ENCODE results near the gene ITGB5.

ITGB5 gene

DNA sequence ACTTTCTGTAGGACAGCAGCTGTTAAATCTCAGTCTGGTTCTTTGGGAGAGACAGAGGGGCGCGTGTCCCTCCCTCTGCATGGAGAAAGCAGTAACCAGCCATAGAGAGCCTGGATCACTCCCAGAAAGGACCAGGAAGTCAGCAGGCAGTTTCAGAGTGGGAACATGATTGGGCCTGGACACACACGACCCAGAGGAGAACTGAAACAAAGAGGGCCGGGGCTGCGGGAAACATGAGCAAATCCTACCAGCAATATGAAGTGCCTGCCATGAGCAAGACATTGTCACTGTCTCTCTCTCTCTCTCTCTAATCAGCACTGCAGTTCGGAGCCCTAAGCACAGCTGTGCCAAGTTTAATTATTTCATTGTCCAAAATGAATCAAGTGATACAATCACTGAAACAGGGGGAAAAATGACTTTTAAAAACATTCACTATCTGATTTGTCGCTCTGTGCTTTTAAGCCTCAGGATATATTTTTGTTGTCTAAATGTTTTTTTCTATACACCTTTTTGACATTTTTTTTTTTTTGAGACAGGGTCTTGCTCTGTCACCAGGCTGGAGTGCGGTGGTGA lies 29.8 kb upstream of the ITGB5 start:
- Histone ChIP-seq H3F3A (ENCODE audit: insufficient read depth, low read length) (no peaks in the 10 kb centered on the region), H3K9ac (ENCODE audit: low read length) (no peak overlapping the region), H3K27ac (ENCODE audit: low read depth, low read length, poor library complexity, severe bottlenecking) (no peak overlapping the region), H3K9me2 (ENCODE audit: low read depth, low read length) (no peaks in the 10 kb centered on the region), H3K9me3 (ENCODE audit: low read length) (no peaks in the 10 kb centered on the region), H3K4me1 (ENCODE audit: insufficient read depth, low read length, severe bottlenecking) (no peaks in the 10 kb centered on the region), H4K20me1 (ENCODE audit: insufficient read depth, low read length) (no peaks in the 10 kb centered on the region), H3K4me3 (ENCODE audit: low read depth, low read length, poor library complexity, severe bottlenecking) (no peak overlapping the region), H3K4me2 (ENCODE audit: low read length) (no peak overlapping the region), H3K36me3 (ENCODE audit: insufficient read depth, low read length) (no peaks in the 10 kb centered on the region), H2AFZ (ENCODE audit: low read length) (no peak overlapping the region), H3K79me2 (ENCODE audit: insufficient read depth, low read length) (no peaks in the 10 kb centered on the region), H3K27me3 (ENCODE audit: insufficient read depth, low read length) (no peaks in the 10 kb centered on the region; the same call in 1 of the 2 replicates)
- TF ChIP-seq EZH2 (IDR thresholded peaks at IDR 0.05; ENCODE audit: borderline replicate concordance, low read length): no peak
- no peak for TF ChIP-seq CTCF (IDR thresholded peaks at IDR 0.05; ENCODE audit: low read length)

DNA sequence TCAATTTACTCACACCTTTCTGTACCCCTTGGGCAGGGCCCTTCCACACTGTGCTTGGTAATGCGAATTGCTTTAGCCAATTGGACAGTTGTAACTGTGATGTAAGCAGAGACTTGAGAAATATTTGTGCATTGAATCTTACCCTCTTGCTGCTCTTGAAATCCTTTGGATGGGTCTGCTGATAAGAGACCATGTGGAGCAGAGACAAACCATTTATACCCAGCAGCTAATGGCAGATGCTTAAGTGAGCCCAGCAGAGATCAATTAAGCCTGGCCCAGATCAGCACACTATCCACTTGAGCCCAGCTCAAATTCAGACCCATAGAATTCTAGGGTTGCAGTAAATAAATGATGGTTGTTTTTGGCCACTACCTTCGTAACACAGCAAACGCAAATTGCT lies 28.1 kb upstream of the ITGB5 start:
- Histone ChIP-seq H3K27me3 (ENCODE audit: insufficient read depth, low read length) (no peaks in the 10 kb centered on the region; the same call in 1 of the 2 replicates), H3K36me3 (ENCODE audit: insufficient read depth, low read length) (no peaks in the 10 kb centered on the region), H3K4me1 (ENCODE audit: insufficient read depth, low read length, severe bottlenecking) (no peaks in the 10 kb centered on the region), H2AFZ (ENCODE audit: low read length) (no peak overlapping the region), H3F3A (ENCODE audit: insufficient read depth, low read length) (no peaks in the 10 kb centered on the region), H3K27ac (ENCODE audit: low read depth, low read length, poor library complexity, severe bottlenecking) (no peak overlapping the region), H3K79me2 (ENCODE audit: insufficient read depth, low read length) (no peaks in the 10 kb centered on the region), H3K9ac (ENCODE audit: low read length) (no peak overlapping the region), H3K4me3 (ENCODE audit: low read depth, low read length, poor library complexity, severe bottlenecking) (no peak overlapping the region), H4K20me1 (ENCODE audit: insufficient read depth, low read length) (no peaks in the 10 kb centered on the region), H3K9me3 (ENCODE audit: low read length) (no peaks in the 10 kb centered on the region), H3K9me2 (ENCODE audit: low read depth, low read length) (no peaks in the 10 kb centered on the region), H3K4me2 (ENCODE audit: low read length) (no peak overlapping the region)
- TF ChIP-seq EZH2 (IDR thresholded peaks at IDR 0.05; ENCODE audit: borderline replicate concordance, low read length): no peak
- TF ChIP-seq CTCF (IDR thresholded peaks at IDR 0.05; ENCODE audit: low read length): no peak

- H3K4me2 ChIP-seq (ENCODE audit: low read length): no peak overlapping the region
- no peaks in the 10 kb centered on the region for H3K79me2 ChIP-seq (ENCODE audit: insufficient read depth, low read length)
- no peak overlapping the region for H3K4me3 ChIP-seq (ENCODE audit: low read depth, low read length, poor library complexity, severe bottlenecking)
- TF ChIP-seq EZH2 (IDR thresholded peaks at IDR 0.05; ENCODE audit: borderline replicate concordance, low read length): no peak
- TF ChIP-seq CTCF (IDR thresholded peaks at IDR 0.05; ENCODE audit: low read length): no peak
- H3K9me2 ChIP-seq (ENCODE audit: low read depth, low read length): no peaks in the 10 kb centered on the region
- H3K27ac ChIP-seq (ENCODE audit: low read depth, low read length, poor library complexity, severe bottlenecking): no peak overlapping the region
- H2AFZ ChIP-seq (ENCODE audit: low read length): no peak overlapping the region
- no peak overlapping the region for H3K9ac ChIP-seq (ENCODE audit: low read length)
- no peaks in the 10 kb centered on the region for H3F3A ChIP-seq (ENCODE audit: insufficient read depth, low read length)
- no peaks in the 10 kb centered on the region for H3K36me3 ChIP-seq (ENCODE audit: insufficient read depth, low read length)
- no peaks in the 10 kb centered on the region for H3K4me1 ChIP-seq (ENCODE audit: insufficient read depth, low read length, severe bottlenecking)
- no peaks in the 10 kb centered on the region for H3K27me3 ChIP-seq (ENCODE audit: insufficient read depth, low read length)
- H4K20me1 ChIP-seq (ENCODE audit: insufficient read depth, low read length): no peaks in the 10 kb centered on the region
- H3K9me3 ChIP-seq (ENCODE audit: low read length): no peaks in the 10 kb centered on the region
Observed at GRCh38 chr3:124907957-124908356, 20.8 kb upstream of the ITGB5 start.

Data from OCI-LY1 (cell line).